Body of pancreas (tissue), 4 donors: ENCODE results near the gene ZFC3H1.

Source experiments
- POLR2A ChIP-seq, 3 donors: fragments of 450-650 bp; IDR thresholded peaks; one replicate each; pipeline ENCODE4 v1.6.1; 2016; ENCODE audit warnings: antibody characterized with exemption in 3 of 3, mild to moderate bottlenecking in 2 of 3
- TF ChIP-seq, protein P1 (sequence below), 7 experiments: fragments of 450-650 bp in 4 of 7; fragments of 200-600 bp in 3 of 7; sonication (generic) in 3 of 7; IDR thresholded peaks; one replicate each; pipeline ENCODE4 v1.5.1; 2016 to 2019; ENCODE audit warnings: antibody characterized with exemption in 7 of 7

GRCh38 chr12:71666259-71666658, 2.6 kb upstream of the ZFC3H1 start:
- TF ChIP-seq, protein P1, sequence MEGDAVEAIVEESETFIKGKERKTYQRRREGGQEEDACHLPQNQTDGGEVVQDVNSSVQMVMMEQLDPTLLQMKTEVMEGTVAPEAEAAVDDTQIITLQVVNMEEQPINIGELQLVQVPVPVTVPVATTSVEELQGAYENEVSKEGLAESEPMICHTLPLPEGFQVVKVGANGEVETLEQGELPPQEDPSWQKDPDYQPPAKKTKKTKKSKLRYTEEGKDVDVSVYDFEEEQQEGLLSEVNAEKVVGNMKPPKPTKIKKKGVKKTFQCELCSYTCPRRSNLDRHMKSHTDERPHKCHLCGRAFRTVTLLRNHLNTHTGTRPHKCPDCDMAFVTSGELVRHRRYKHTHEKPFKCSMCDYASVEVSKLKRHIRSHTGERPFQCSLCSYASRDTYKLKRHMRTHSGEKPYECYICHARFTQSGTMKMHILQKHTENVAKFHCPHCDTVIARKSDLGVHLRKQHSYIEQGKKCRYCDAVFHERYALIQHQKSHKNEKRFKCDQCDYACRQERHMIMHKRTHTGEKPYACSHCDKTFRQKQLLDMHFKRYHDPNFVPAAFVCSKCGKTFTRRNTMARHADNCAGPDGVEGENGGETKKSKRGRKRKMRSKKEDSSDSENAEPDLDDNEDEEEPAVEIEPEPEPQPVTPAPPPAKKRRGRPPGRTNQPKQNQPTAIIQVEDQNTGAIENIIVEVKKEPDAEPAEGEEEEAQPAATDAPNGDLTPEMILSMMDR (IDR thresholded peaks at IDR 0.05): no peak
- no peak for TF ChIP-seq POLR2A (IDR thresholded peaks at IDR 0.05)
